KMS-11 (cell line): ENCODE results near the gene RIPOR3.

ENCODE experiments used
- H2AFZ ChIP-seq: fragments of 200-600 bp; sonication (generic); 2 replicates; pipeline ENCODE4 v1.6.1; 2016; ENCODE audit warnings: antibody characterized with exemption, mixed run types, low read depth
- H3K27ac ChIP-seq: fragments of 200-600 bp; sonication (generic); 2 replicates; pipeline ENCODE4 v1.6.1; 2016; ENCODE audit warnings: mild to moderate bottlenecking, mixed run types
- H3K27me3 ChIP-seq: fragments of 200-600 bp; sonication (generic); 2 replicates; pipeline ENCODE4 v1.6.1; 2017; ENCODE audit warnings: mild to moderate bottlenecking, low read depth, mixed run types, moderate library complexity; ENCODE audit not compliant: insufficient read depth
- H3K36me3 ChIP-seq: fragments of 200-600 bp; sonication (generic); 2 replicates; pipeline ENCODE4 v1.6.1; 2017; ENCODE audit warnings: mild to moderate bottlenecking, mixed run types; ENCODE audit not compliant: insufficient read depth
- H3K4me1 ChIP-seq: fragments of 200-600 bp; sonication (generic); 2 replicates; pipeline ENCODE4 v1.6.1; 2016; ENCODE audit warnings: mild to moderate bottlenecking, low read depth, mixed run types; ENCODE audit not compliant: poor library complexity, severe bottlenecking
- H3K4me2 ChIP-seq: fragments of 200-600 bp; sonication (generic); 2 replicates; pipeline ENCODE4 v1.7.0; 2016; ENCODE audit warnings: mild to moderate bottlenecking, mixed run types
- H3K4me3 ChIP-seq: fragments of 200-600 bp; sonication (generic); IDR thresholded peaks from 2 replicates; pipeline ENCODE4 v1.6.1; 2017; ENCODE audit warnings: low read depth, low read length, mixed read lengths; ENCODE audit not compliant: insufficient read depth
- H3K79me2 ChIP-seq: fragments of 200-600 bp; sonication (generic); 2 replicates; pipeline ENCODE4 v1.6.1; 2016; ENCODE audit warnings: low read depth, mixed run types; ENCODE audit not compliant: insufficient read depth
- H3K9ac ChIP-seq: fragments of 200-600 bp; sonication (generic); 2 replicates; pipeline ENCODE4 v1.6.1; 2016; ENCODE audit warnings: mild to moderate bottlenecking, mixed run types
- H4K20me1 ChIP-seq: fragments of 200-600 bp; sonication (generic); 2 replicates; pipeline ENCODE4 v1.6.1; 2016; ENCODE audit warnings: mild to moderate bottlenecking, mixed run types; ENCODE audit not compliant: insufficient read depth
- TF ChIP-seq, protein P1 (sequence below): fragments of 200-600 bp; sonication (generic); conservative IDR thresholded peaks from 2 replicates; pipeline ENCODE4 v1.6.1; 2017; ENCODE audit warnings: low read depth, mild to moderate bottlenecking, antibody characterized with exemption, low read length, moderate library complexity, mixed read lengths

The RIPOR3 gene

DNA sequence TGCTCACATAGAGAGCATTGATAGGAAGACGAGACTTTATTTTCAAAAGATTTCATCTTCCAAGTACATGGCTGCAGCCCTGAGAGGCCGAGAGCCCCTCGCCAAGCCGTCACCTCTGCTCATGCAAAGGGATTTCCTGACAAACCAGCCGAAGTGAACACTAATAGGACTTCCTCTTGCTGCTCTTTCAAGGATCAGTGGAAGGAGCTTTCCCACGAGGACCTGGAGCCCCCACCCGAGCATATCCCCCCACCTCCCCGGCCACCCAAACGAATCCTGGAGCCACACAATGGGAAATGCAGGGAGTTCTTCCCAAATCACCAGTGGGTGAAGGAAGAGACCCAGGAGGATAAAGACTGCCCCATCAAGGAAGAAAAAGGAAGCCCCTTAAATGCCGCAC lies 111.8 kb downstream of the RIPOR3 start:
- no peak overlapping the region for H3K9ac ChIP-seq
- H4K20me1 ChIP-seq, result no peaks in the 10 kb centered on the region
- no peaks in the 10 kb centered on the region for H3K4me1 ChIP-seq
- no peak overlapping the region for H3K4me2 ChIP-seq
- no peaks in the 10 kb centered on the region for H3K27me3 ChIP-seq
- no peak overlapping the region for H2AFZ ChIP-seq
- H3K27ac ChIP-seq, result no peak overlapping the region
- H3K79me2 ChIP-seq, result no peaks in the 10 kb centered on the region
- TF ChIP-seq, protein P1, sequence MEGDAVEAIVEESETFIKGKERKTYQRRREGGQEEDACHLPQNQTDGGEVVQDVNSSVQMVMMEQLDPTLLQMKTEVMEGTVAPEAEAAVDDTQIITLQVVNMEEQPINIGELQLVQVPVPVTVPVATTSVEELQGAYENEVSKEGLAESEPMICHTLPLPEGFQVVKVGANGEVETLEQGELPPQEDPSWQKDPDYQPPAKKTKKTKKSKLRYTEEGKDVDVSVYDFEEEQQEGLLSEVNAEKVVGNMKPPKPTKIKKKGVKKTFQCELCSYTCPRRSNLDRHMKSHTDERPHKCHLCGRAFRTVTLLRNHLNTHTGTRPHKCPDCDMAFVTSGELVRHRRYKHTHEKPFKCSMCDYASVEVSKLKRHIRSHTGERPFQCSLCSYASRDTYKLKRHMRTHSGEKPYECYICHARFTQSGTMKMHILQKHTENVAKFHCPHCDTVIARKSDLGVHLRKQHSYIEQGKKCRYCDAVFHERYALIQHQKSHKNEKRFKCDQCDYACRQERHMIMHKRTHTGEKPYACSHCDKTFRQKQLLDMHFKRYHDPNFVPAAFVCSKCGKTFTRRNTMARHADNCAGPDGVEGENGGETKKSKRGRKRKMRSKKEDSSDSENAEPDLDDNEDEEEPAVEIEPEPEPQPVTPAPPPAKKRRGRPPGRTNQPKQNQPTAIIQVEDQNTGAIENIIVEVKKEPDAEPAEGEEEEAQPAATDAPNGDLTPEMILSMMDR, result no peak
- no peaks in the 10 kb centered on the region; the same call in 1 of the 2 replicates for H3K36me3 ChIP-seq
- H3K4me3 ChIP-seq, result no peak overlapping the region

DNA sequence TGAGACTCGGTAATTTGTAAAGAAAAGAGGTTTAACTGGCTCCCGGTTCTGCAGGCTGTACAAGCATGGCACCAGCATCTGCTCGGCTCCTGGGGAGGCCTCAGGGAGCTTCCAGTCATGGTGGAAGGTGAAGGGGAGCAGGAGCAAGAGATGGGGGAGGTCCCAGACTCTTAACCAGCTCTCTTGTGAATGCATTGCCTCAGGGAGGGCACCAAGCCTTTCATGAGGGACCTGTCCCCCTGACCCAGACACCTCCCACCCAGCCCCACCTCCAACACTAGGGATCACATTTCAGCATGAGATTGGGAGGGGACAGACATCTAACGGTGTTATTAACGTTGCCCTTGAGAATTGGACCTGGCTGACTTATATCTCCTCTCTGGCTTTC lies 112.6 kb downstream of the RIPOR3 start:
- H3K79me2 ChIP-seq, result no peaks in the 10 kb centered on the region
- H3K4me1 ChIP-seq, result no peaks in the 10 kb centered on the region
- no peak overlapping the region for H3K4me2 ChIP-seq
- H3K27ac ChIP-seq, result no peak overlapping the region
- no peak overlapping the region for H2AFZ ChIP-seq
- no peak overlapping the region for H3K9ac ChIP-seq
- no peaks in the 10 kb centered on the region for H4K20me1 ChIP-seq
- TF ChIP-seq, protein P1, result no peak
- H3K36me3 ChIP-seq, result no peaks in the 10 kb centered on the region; the same call in 1 of the 2 replicates
- no peaks in the 10 kb centered on the region for H3K27me3 ChIP-seq
- H3K4me3 ChIP-seq, result no peak overlapping the region

DNA sequence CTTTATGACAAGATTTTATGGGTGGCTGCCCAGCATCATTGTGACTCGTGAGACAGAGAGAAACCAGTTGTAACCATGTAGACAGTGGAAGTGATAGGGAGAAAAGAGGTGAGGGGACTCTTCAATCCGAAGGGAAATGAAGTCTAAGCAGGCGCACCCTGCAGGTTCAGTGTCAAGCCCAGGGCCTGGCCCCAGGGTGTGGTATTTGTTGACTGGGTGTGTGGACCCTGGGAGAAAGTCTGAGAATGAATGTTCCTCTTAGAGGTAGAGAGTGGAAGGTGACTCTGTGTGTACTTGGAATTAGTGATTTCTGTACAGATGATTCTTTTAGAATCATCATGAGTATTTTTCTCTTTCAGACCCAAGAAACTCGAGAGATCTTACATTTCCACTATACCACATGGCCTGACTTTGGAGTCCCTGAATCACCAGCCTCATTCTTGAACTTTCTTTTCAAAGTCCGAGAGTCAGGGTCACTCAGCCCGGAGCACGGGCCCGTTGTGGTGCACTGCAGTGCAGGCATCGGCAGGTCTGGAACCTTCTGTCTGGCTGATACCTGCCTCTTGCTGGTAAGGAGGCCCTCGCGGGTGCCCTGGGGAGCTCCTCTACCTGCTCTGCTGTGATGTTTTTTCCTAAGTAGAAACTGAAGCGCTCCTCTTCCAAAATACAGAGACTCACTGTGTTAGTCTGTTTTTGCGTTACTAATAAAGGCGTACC lies 113.1 kb downstream of the RIPOR3 start:
- no peak overlapping the region for H3K4me3 ChIP-seq
- H3K9ac ChIP-seq, result no peak overlapping the region
- H3K4me2 ChIP-seq, result no peak overlapping the region
- no peaks in the 10 kb centered on the region for H3K4me1 ChIP-seq
- TF ChIP-seq, protein P1, result no peak
- no peak overlapping the region for H3K27ac ChIP-seq
- H3K79me2 ChIP-seq, result no peaks in the 10 kb centered on the region
- H3K36me3 ChIP-seq, result no peaks in the 10 kb centered on the region; the same call in 1 of the 2 replicates
- H2AFZ ChIP-seq, result no peak overlapping the region
- H3K27me3 ChIP-seq, result no peaks in the 10 kb centered on the region
- H4K20me1 ChIP-seq, result no peaks in the 10 kb centered on the region

DNA sequence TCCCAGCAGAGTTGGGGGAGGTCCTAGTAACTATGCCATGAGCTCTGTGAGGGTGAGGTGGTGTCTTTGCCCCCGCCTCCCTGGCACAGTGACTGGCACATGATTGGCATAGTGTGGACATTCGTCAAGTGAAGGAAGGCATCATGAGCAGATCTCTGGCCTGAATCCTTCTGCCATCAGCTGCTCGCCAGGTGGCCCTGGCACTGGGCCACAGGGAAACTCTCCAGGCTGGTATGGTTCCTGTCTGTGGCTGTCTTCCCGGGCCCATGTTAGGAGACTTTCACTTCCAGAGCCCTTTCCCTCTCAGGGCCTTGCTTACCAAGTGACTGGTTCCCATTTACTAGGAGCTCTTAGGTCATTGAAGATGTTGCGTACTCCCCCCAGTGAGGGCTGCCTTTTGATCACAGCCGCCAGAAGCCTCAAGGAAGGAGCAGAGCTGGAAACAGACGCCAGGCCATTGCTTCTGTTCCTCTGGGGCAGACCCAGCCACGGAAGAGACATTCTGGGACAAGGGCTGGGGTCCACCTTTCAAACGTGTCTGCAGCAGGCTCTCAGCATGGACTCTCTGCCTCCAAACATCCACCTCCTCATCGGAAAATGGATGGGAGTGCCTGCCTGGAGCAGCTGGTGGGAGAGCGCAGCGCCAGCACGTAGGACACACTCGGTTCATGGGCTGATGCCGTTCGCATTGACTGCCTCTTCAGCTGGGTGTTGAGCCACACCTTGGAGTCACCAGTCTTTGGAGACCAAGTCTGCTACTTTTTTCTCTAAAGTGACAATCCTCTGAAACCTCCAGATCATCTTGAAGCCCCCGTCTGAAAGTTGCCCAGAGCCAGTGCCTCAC lies 113.9 kb downstream of the RIPOR3 start:
- Histone ChIP-seq H3K4me2 (no peak overlapping the region), H3K4me1 (no peaks in the 10 kb centered on the region), H3K27ac (no peak overlapping the region), H3K27me3 (no peaks in the 10 kb centered on the region), H3K36me3 (no peaks in the 10 kb centered on the region; the same call in 1 of the 2 replicates), H2AFZ (no peak overlapping the region), H3K79me2 (no peaks in the 10 kb centered on the region), H4K20me1 (no peaks in the 10 kb centered on the region), H3K9ac (no peak overlapping the region), H3K4me3 (no peak overlapping the region)
- TF ChIP-seq, protein P1, result no peak
